Body of pancreas (tissue), 4 donors: ENCODE data around the gene MAT2B.

ENCODE experiments used
- CTCF ChIP-seq, 7 experiments: fragments of 450-650 bp in 4 of 7; fragments of 200-600 bp in 3 of 7; sonication (generic) in 3 of 7; IDR thresholded peaks; one replicate each; pipeline ENCODE4 v1.5.1; 2016 to 2019; ENCODE audit warnings: antibody characterized with exemption in 7 of 7
- POLR2A ChIP-seq, 3 donors: fragments of 450-650 bp; IDR thresholded peaks; one replicate each; pipeline ENCODE4 v1.6.1; 2016; ENCODE audit warnings: antibody characterized with exemption in 3 of 3, mild to moderate bottlenecking in 2 of 3

GRCh38 chr5:163565492-163565891, 60.1 kb downstream of the MAT2B start:
- no peak for TF ChIP-seq CTCF (IDR thresholded peaks at IDR 0.05)
- TF ChIP-seq POLR2A (IDR thresholded peaks at IDR 0.05): no peak
